Duodenal mucosa (tissue), 2 donors: ENCODE results near the gene NCEH1.

Experiments used
- H3K27ac ChIP-seq: one replicate; pipeline ENCODE4 v1.7.0; 2013; ENCODE audit warnings: low read depth, low read length
- H3K27me3 ChIP-seq, 2 donors: one replicate each; pipeline ENCODE4 v1.7.0; 2013; ENCODE audit warnings: low read length in 2 of 2, control low read depth in 1 of 2; ENCODE audit not compliant: insufficient read depth in 2 of 2, control insufficient read depth in 1 of 2
- H3K36me3 ChIP-seq, 2 donors: one replicate each; pipeline ENCODE4 v1.7.0; 2013; ENCODE audit warnings: low read length in 2 of 2, control low read depth in 1 of 2; ENCODE audit not compliant: insufficient read depth in 2 of 2, control insufficient read depth in 1 of 2
- H3K4me1 ChIP-seq, 2 donors: one replicate each; pipeline ENCODE4 v1.7.0; 2013; ENCODE audit warnings: low read length in 2 of 2, control low read depth in 1 of 2; ENCODE audit not compliant: insufficient read depth in 2 of 2, control insufficient read depth in 1 of 2
- H3K4me3 ChIP-seq, 2 donors: one replicate each; pipeline ENCODE4 v1.7.0; 2013; ENCODE audit warnings: low read length in 2 of 2, low read depth in 1 of 2
- H3K9ac ChIP-seq, 2 donors: one replicate each; pipeline ENCODE4 v1.7.0; 2013; ENCODE audit warnings: low read length in 2 of 2, low read depth in 1 of 2
- H3K9me3 ChIP-seq, 2 donors: one replicate each; pipeline ENCODE4 v1.7.0; 2013; ENCODE audit warnings: low read length in 2 of 2, control low read depth in 1 of 2; ENCODE audit not compliant: control insufficient read depth in 1 of 2

Gene NCEH1

DNA sequence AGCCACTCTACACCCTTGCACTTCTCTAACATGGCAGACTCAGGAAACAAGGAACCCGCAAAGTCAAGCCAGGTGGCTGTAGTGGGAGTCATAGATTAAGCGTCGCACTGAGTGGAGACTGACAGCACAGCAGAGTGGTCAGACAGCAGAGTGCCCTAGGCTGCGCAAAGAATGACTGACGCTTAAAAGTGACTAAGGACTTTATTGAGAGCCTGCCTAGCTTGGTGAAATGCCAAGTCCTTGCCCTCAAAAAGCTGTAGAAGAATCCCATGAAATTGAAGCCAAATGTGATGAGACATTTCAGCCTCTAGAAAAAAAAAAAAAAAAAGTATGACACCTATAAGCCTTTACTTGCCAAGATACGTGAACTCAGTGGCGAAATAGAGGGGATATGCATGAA lies 30.2 kb downstream of the NCEH1 start:
- no peak overlapping the region for H3K27ac ChIP-seq
- H3K9me3 ChIP-seq = no peaks in the 10 kb centered on the region
- H3K27me3 ChIP-seq = no peaks in the 10 kb centered on the region
- peaks cover 0 to 7% of the 10 kb centered on the region in 2 donors for H3K4me1 ChIP-seq
- H3K4me3 ChIP-seq = no peak overlapping the region
- no peaks in the 10 kb centered on the region for H3K36me3 ChIP-seq
- H3K9ac ChIP-seq = no peak overlapping the region

- Histone ChIP-seq H3K27me3 (no peaks in the 10 kb centered on the region), H3K9ac (no peak overlapping the region), H3K4me3 (no peak overlapping the region), H3K36me3 (no peaks in the 10 kb centered on the region), H3K27ac (no peak overlapping the region), H3K4me1 (peaks cover 0 to 7% of the 10 kb centered on the region in 2 donors), H3K9me3 (no peaks in the 10 kb centered on the region)
These were observed 31.3 kb downstream of the NCEH1 start for GRCh38 chr3:172679599-172679998.

DNA sequence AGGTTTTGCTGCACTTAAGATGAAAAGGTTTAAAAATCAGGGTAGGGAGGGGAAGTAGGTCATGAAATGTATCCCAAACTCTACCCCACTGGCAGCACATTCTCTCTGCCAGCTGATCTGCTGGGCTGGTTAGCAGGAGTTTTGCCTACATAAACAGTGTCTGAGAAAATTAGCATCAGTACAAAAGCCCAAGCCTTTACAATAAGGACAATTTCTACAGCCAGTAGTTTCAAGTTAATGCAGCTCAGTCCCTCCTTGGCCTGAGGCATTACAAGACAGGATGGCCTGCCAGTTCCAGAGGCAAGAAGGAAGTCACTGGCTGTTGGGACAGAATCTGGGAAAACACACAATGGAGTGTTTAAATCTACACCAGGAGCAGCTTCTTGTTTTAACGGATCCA lies 32.8 kb downstream of the NCEH1 start:
- Histone ChIP-seq H3K36me3 (no peaks in the 10 kb centered on the region), H3K4me3 (no peak overlapping the region), H3K27me3 (no peaks in the 10 kb centered on the region), H3K9ac (no peak overlapping the region), H3K4me1 (peaks cover 0 to 7% of the 10 kb centered on the region in 2 donors), H3K9me3 (no peaks in the 10 kb centered on the region), H3K27ac (no peak overlapping the region)

DNA sequence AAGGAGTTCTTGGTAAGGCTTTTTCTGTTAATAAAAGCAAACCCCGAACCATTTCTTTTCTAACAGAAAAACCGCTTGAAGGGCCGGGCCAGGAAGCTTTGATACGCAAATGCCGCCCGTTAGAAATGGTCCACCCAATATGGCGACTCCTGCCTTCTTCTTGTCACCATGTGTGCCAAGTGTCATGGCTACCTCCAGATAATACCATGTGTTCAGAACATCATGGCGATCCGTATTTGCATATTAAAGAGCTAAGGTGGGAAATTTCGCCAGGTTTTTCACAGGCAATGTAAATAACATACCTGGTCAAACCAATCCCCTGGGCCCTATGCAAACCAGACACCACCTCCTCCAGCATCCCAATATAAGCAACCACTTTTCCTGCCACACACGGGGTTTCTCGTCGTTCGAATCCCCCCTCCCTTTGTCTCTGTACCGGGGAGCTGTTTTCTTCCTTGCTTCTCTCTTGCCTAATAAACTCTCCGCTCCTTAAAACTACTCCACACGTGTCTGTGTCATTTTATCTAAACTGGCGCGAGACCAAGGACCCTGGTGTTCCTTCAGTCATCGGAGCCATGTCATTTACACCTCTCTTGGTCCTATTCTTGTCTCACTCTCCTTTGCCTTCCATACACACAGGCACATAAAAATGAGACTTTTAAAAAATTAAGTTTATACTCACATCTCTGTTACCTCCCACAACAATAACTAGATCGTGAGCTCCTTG lies 34.5 kb downstream of the NCEH1 start:
- Histone ChIP-seq H3K9ac (no peak overlapping the region), H3K27me3 (no peaks in the 10 kb centered on the region), H3K27ac (no peak overlapping the region), H3K4me1 (peaks cover 0 to 7% of the 10 kb centered on the region in 2 donors), H3K4me3 (no peak overlapping the region), H3K36me3 (no peaks in the 10 kb centered on the region), H3K9me3 (no peaks in the 10 kb centered on the region)

DNA sequence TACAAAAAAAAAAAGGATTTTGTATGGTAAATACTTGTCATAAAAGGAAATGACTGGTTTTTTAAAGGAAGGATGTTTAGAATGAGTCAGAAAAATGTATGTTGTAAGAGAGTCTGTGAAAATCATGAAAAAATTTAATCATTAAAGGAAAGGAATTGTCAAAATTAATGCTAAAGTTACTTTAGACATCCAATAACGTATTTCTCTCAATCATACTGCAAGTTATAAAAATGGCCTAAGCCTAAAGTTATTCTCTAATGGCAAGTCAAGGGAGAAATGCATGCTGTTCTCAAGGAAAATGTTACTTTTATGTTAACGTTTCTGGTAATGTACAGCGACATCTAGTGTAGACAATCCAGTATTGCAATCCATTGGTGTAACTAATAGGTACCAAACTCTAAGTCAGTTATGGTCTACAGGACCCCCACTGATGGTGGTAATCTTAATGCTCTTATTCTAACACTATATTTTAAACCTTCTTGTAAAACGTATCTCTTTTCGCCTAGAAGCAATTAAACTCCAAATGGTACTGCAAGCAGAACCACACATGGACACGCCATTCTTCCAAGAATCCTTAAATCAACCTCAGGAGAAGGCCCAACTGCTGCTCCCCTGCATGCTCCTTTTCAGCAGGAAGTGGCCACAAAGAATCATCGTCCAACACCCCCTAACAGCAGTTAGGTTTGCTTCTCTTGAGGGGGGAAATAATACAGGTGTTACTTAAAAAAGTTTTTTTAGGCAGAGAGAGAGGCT lies 35.2 kb downstream of the NCEH1 start:
- Histone ChIP-seq H3K9ac (no peak overlapping the region), H3K36me3 (no peaks in the 10 kb centered on the region), H3K27ac (no peak overlapping the region), H3K27me3 (no peaks in the 10 kb centered on the region), H3K9me3 (no peaks in the 10 kb centered on the region), H3K4me1 (peaks cover 0 to 7% of the 10 kb centered on the region in 2 donors), H3K4me3 (no peak overlapping the region)

DNA sequence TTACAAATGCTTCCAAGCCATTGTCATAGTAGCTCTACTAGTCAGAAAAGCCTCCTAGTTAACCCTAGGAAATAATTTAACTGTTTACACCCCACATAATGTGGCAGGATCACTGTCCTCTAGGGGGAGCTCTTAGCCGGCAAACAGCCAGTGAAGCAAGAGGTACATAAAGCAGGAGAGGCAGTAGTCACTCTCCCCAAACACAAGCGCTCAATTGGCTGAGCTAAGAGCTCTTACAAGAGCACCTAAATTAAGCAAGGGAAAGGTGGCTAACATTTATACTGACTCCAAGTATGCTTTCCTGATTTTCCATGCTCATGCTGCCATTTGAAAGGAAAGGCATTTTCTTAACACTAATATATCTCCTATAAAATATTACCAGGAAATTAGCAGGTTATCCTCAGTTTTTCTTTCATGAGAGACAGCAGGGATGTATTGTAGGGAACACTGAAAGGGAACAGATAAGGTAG lies 37.6 kb downstream of the NCEH1 start:
- H3K27me3 ChIP-seq = no peaks in the 10 kb centered on the region
- peaks cover 0 to 7% of the 10 kb centered on the region in 2 donors for H3K4me1 ChIP-seq
- no peak overlapping the region for H3K4me3 ChIP-seq
- no peak overlapping the region for H3K27ac ChIP-seq
- H3K9me3 ChIP-seq = no peaks in the 10 kb centered on the region
- H3K9ac ChIP-seq = no peak overlapping the region
- no peaks in the 10 kb centered on the region for H3K36me3 ChIP-seq

DNA sequence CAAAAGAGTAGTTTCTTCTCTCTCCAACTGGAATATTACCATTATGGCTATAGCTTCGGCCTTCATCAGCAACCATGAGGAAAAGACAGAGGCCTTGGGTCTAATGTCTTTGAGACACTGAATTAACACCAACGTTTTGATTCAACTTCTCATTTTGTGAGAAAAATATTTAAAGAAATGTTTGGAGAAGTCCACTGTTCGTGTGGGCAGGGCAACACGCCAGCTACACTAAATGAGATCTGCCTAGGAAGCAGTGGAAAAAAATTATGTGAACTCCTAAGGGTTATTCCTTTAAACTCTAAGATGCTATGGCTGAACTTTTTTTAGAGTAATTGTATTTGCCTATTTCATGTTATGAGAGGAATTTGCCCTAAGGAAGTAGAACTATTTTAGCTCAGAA lies 41.8 kb downstream of the NCEH1 start:
- Histone ChIP-seq H3K27ac (no peak overlapping the region), H3K9ac (no peak overlapping the region), H3K36me3 (no peaks in the 10 kb centered on the region), H3K4me3 (no peak overlapping the region), H3K27me3 (no peaks in the 10 kb centered on the region), H3K9me3 (no peaks in the 10 kb centered on the region), H3K4me1 (peaks cover 0 to 8% of the 10 kb centered on the region in 2 donors)

GRCh38 chr3:172666873-172667694 lies 43.8 kb downstream of the NCEH1 start:
- Histone ChIP-seq H3K27ac (no peak overlapping the region), H3K27me3 (no peaks in the 10 kb centered on the region), H3K4me1 (peaks cover 0 to 8% of the 10 kb centered on the region in 2 donors), H3K4me3 (no peak overlapping the region), H3K36me3 (no peaks in the 10 kb centered on the region), H3K9ac (no peak overlapping the region), H3K9me3 (no peaks in the 10 kb centered on the region)

DNA sequence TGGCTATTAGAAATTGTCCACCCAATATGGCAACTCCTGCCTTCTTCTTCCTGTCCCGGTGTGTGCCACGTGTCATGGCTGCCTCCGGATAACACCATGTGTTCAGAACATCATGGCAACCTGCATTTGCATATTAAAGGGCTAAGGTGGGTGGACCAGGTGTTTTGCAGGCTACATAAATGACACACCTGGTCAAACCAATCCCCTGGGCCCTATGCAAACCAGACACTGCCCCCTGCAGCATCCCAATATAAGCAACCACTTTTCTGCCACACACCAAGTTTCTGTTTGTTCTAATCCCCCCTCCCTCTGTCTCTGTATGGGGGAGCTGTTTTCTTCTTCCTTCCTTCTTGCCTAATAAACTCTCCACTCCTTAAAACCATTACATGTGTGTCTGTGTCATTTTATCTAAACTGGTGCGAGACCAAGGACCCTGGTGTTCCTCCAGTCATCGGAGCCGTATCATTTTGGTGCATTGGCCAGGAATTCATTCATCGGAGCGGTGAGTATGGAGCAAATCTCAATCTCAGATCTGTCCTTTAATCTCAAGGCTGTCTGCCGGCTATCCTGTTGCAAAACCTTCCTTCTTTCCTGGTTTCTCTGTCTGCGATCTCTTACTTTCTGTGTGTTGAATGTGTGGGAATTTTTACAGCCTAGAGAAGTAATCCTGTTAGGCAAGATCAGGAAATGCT lies 44.5 kb downstream of the NCEH1 start:
- Histone ChIP-seq H3K9me3 (no peaks in the 10 kb centered on the region), H3K4me1 (peaks cover 0 to 8% of the 10 kb centered on the region in 2 donors), H3K9ac (no peak overlapping the region), H3K36me3 (no peaks in the 10 kb centered on the region), H3K27me3 (no peaks in the 10 kb centered on the region), H3K27ac (no peak overlapping the region), H3K4me3 (no peak overlapping the region)
